GM19328 (cell line): ENCODE data around the gene RACGAP1.

Experiments used
- ATAC-seq: cut with Tn5 transposase; IDR thresholded peaks from one replicate; pipeline ENCODE4 v1.9.1; 2021; ENCODE audit warnings: mild to moderate bottlenecking, moderate library complexity; ENCODE audit not compliant: unreplicated experiment

The RACGAP1 gene

GRCh38 chr12:49959685-49960473 lies 65.4 kb downstream of the RACGAP1 start:
- no peak for ATAC-seq

- no peak for ATAC-seq
Measured at GRCh38 chr12:49957570-49957967, 67.7 kb downstream of the RACGAP1 start.

GRCh38 chr12:49956663-49957569 lies 68.4 kb downstream of the RACGAP1 start:
- ATAC-seq, result no peak

GRCh38 chr12:49955899-49956662 lies 69.2 kb downstream of the RACGAP1 start:
- ATAC-seq, result no peak

- no peak for ATAC-seq
Measured at GRCh38 chr12:49954863-49955830, 70.1 kb downstream of the RACGAP1 start.

GRCh38 chr12:49953961-49954846 lies 71.1 kb downstream of the RACGAP1 start:
- ATAC-seq, result no peak

GRCh38 chr12:49953151-49953550 lies 72.1 kb downstream of the RACGAP1 start:
- ATAC-seq, result no peak

GRCh38 chr12:49952391-49953055 lies 72.8 kb downstream of the RACGAP1 start:
- ATAC-seq, result no peak

- ATAC-seq, result no peak
Measured at GRCh38 chr12:49951411-49952240, 73.7 kb downstream of the RACGAP1 start.

GRCh38 chr12:49950273-49951251 lies 74.7 kb downstream of the RACGAP1 start, which contains the start of gene AQP2:
AQP2 (plus strand) TSS chr12:49950737; CDS start chr12:49950831, 94 bp downstream.
- ATAC-seq, result no peak

- no peak for ATAC-seq
Measured at GRCh38 chr12:49949866-49950265, 75.4 kb downstream of the RACGAP1 start.

- ATAC-seq, result no peak
Measured at GRCh38 chr12:49948866-49949845, 76.1 kb downstream of the RACGAP1 start.

- ATAC-seq, result no peak
Measured at GRCh38 chr12:49947593-49948226, 77.6 kb downstream of the RACGAP1 start.

- no peak for ATAC-seq
Measured at GRCh38 chr12:49946497-49946896, 78.8 kb downstream of the RACGAP1 start.

- ATAC-seq, result no peak
Measured at GRCh38 chr12:49946086-49946485, 79.2 kb downstream of the RACGAP1 start.
